HepG2 (cell line): ENCODE data around the gene GGA3. TPM values are rescaled to one million over a fixed set of nuclear protein-coding genes. Genes with fewer than 3 reads are reported as not detected.
A peak's percentile ranks its signal among the peaks of the same experiment; 100 is the strongest.

Source experiments
- CEBPB ChIP-seq: IDR thresholded peaks from 2 replicates; pipeline ENCODE4 v1.6.1; 2011; ENCODE audit warnings: low read depth, low read length, improper control_type of control experiment, borderline replicate concordance
- HNF4G ChIP-seq, 2 experiments: sonication (generic) in 1 of 2; formaldehyde crosslinking in 1 of 2; IDR thresholded peaks; 2 replicates each; pipeline versions ENCODE4 v1.4.0 to v1.6.1; 2011 to 2020; ENCODE audit warnings: borderline replicate concordance in 2 of 2, low read depth in 2 of 2, mild to moderate bottlenecking in 2 of 2, low read length in 1 of 2, missing genetic modification reagents in 1 of 2, moderate library complexity in 1 of 2
- HOXA3 ChIP-seq: sonication (generic); formaldehyde crosslinking; IDR thresholded peaks from 2 replicates; pipeline ENCODE4 v1.5.0; 2020; ENCODE audit warnings: missing genetic modification reagents
- PAF1 ChIP-seq: IDR thresholded peaks from 2 replicates; pipeline ENCODE4 v1.6.1; 2016; ENCODE audit warnings: missing genetic modification reagents, missing compliant biosample characterization
- PCBP1 ChIP-seq: fragments of 200-400 bp; formaldehyde crosslinking; IDR thresholded peaks from 2 replicates; pipeline ENCODE4 v1.6.1; 2017; ENCODE audit warnings: mild to moderate bottlenecking, low read depth, low read length, borderline replicate concordance
- PLSCR1 ChIP-seq: sonication (generic); formaldehyde crosslinking; IDR thresholded peaks from 2 replicates; pipeline ENCODE4 v1.5.0; 2020; ENCODE audit warnings: missing genetic modification reagents, mild to moderate bottlenecking, borderline replicate concordance
- PPARG ChIP-seq: conservative IDR thresholded peaks from 2 replicates; pipeline ENCODE4 v1.6.1; 2016; ENCODE audit warnings: missing biosample characterization, missing genetic modification reagents
- TBX3 ChIP-seq: fragments of 450-650 bp; IDR thresholded peaks from 2 replicates; pipeline ENCODE4 v1.6.1; 2017; ENCODE audit warnings: antibody characterized with exemption, mild to moderate bottlenecking, inconsistent platforms, borderline replicate concordance
- ZC3H4 ChIP-seq: sonication (generic); formaldehyde crosslinking; IDR thresholded peaks from 2 replicates; pipeline ENCODE4 v1.4.0; 2020; ENCODE audit warnings: missing genetic modification reagents, borderline replicate concordance
- ZNF20 ChIP-seq: sonication (generic); formaldehyde crosslinking; IDR thresholded peaks from 2 replicates; pipeline ENCODE4 v1.4.0; 2020; ENCODE audit warnings: mild to moderate bottlenecking, moderate library complexity, missing genetic modification reagents
- ZNF235 ChIP-seq: sonication (generic); formaldehyde crosslinking; IDR thresholded peaks from 2 replicates; pipeline ENCODE4 v1.8.1; 2023; ENCODE audit warnings: mild to moderate bottlenecking, missing genetic modification reagents, borderline replicate concordance
- ZNF350 ChIP-seq: sonication (generic); formaldehyde crosslinking; IDR thresholded peaks from 2 replicates; pipeline ENCODE4 v1.4.0; 2020; ENCODE audit warnings: mild to moderate bottlenecking, low read depth, missing genetic modification reagents, borderline replicate concordance
- ZNF546 ChIP-seq: sonication (generic); formaldehyde crosslinking; conservative IDR thresholded peaks from 2 replicates; pipeline ENCODE4 v1.8.1; 2023; ENCODE audit warnings: mild to moderate bottlenecking, missing genetic modification reagents
- ZNF615 ChIP-seq: sonication (generic); formaldehyde crosslinking; IDR thresholded peaks from 2 replicates; pipeline ENCODE4 v1.5.0; 2020; ENCODE audit warnings: mild to moderate bottlenecking, missing genetic modification reagents, borderline replicate concordance
- ZNF720 ChIP-seq: sonication (generic); formaldehyde crosslinking; IDR thresholded peaks from 2 replicates; pipeline ENCODE4 v1.4.0; 2020; ENCODE audit warnings: missing genetic modification reagents
- polyA plus RNA-seq, 8 experiments: library from polyadenylated mRNA; depleted of rRNA in 3 of 8; stranded (reverse) in 7 of 8; unstranded in 1 of 8; fragments of >200 nt; fragmentation: Illumina TruSeq in 4 of 8; extraction: Trizol in 4 of 8; gene quantifications; 2 replicates each; pipeline versions ENCODE4 v1.2.1 to v1.2.3, GENCODE V29; 2011 to 2016; ENCODE audit warnings: low read depth in 4 of 8, missing spikeins in 1 of 8, mixed read lengths in 1 of 8; ENCODE audit not compliant: insufficient read depth in 1 of 8
- total RNA-seq, 5 experiments: library from RNA; depleted of rRNA; stranded (reverse); fragments of >200 nt; fragmentation: Illumina TruSeq; extraction: Trizol; gene quantifications; 2 replicates each; pipeline ENCODE4 v1.2.3, GENCODE V29; 2016; ENCODE audit warnings: low read depth in 1 of 5
- TF ChIP-seq, protein P1 (sequence below): sonication (generic); formaldehyde crosslinking; IDR thresholded peaks from 2 replicates; pipeline ENCODE4 v1.4.0; 2020; ENCODE audit warnings: missing genetic modification reagents, mild to moderate bottlenecking, borderline replicate concordance
- TF ChIP-seq, protein P2 (sequence below), 2 experiments: fragments of 450-650 bp in 1 of 2; sonication (generic) in 1 of 2; formaldehyde crosslinking in 1 of 2; IDR thresholded peaks; 2 replicates each; pipeline versions ENCODE4 v1.6.1 to v1.8.0; 2016 to 2022; ENCODE audit warnings: antibody characterized with exemption in 1 of 2, mild to moderate bottlenecking in 1 of 2, missing genetic modification reagents in 1 of 2

Gene GGA3
- total and polyA plus RNA-seq, 2 of the 13 experiments (the other 11 are each of a cell fraction or from before 2014, with no cell fraction given): 28.4 to 43.7 TPM

- TF ChIP-seq PCBP1 (no peak), ZNF720 (no peak), HOXA3 (CRISPR knock-in tag) (peak; percentile 48; the same call in 1 of the 2 replicates), ZNF615 (CRISPR knock-in tag) (no peak), PPARG (CRISPR knock-in tag) (no peak), ZNF350 (CRISPR knock-in tag) (no peak), ZNF20 (CRISPR knock-in tag) (no peak), ZNF235 (CRISPR knock-in tag) (no peak), CEBPB (peak; percentile 15; the same call in 1 of the 2 replicates), PLSCR1 (CRISPR knock-in tag) (no peak), TBX3 (peak; percentile 62; the same call in 1 of the 2 replicates), PAF1 (CRISPR knock-in tag) (no peak), HNF4G (IDR thresholded peaks at IDR 0.05; ENCODE audit: borderline replicate concordance, low read depth, low read length) (peak; percentile 87), HNF4G (CRISPR knock-in tag; IDR thresholded peaks at IDR 0.05; ENCODE audit: borderline replicate concordance, low read depth) (no peak), ZC3H4 (CRISPR knock-in tag) (no peak), ZNF546 (CRISPR knock-in tag) (no peak)
- TF ChIP-seq, protein P1, sequence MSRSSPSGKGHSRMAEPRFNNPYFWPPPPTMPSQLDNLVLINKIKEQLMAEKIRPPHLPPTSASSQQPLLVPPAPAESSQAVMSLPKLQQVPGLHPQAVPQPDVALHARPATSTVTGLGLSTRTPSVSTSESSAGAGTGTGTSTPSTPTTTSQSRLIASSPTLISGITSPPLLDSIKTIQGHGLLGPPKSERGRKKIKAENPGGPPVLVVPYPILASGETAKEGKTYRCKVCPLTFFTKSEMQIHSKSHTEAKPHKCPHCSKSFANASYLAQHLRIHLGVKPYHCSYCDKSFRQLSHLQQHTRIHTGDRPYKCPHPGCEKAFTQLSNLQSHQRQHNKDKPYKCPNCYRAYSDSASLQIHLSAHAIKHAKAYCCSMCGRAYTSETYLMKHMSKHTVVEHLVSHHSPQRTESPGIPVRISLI (CRISPR knock-in tag): peak; percentile 67; the same call in 1 of the 2 replicates
- TF ChIP-seq, protein P2, sequence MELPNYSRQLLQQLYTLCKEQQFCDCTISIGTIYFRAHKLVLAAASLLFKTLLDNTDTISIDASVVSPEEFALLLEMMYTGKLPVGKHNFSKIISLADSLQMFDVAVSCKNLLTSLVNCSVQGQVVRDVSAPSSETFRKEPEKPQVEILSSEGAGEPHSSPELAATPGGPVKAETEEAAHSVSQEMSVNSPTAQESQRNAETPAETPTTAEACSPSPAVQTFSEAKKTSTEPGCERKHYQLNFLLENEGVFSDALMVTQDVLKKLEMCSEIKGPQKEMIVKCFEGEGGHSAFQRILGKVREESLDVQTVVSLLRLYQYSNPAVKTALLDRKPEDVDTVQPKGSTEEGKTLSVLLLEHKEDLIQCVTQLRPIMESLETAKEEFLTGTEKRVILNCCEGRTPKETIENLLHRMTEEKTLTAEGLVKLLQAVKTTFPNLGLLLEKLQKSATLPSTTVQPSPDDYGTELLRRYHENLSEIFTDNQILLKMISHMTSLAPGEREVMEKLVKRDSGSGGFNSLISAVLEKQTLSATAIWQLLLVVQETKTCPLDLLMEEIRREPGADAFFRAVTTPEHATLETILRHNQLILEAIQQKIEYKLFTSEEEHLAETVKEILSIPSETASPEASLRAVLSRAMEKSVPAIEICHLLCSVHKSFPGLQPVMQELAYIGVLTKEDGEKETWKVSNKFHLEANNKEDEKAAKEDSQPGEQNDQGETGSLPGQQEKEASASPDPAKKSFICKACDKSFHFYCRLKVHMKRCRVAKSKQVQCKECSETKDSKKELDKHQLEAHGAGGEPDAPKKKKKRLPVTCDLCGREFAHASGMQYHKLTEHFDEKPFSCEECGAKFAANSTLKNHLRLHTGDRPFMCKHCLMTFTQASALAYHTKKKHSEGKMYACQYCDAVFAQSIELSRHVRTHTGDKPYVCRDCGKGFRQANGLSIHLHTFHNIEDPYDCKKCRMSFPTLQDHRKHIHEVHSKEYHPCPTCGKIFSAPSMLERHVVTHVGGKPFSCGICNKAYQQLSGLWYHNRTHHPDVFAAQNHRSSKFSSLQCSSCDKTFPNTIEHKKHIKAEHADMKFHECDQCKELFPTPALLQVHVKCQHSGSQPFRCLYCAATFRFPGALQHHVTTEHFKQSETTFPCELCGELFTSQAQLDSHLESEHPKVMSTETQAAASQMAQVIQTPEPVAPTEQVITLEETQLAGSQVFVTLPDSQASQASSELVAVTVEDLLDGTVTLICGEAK (IDR thresholded peaks at IDR 0.05): no peak
- TF ChIP-seq, protein P2 (CRISPR knock-in tag; IDR thresholded peaks at IDR 0.05): no peak
Measured at GRCh38 chr17:75199886-75200618, 61.4 kb downstream of the GGA3 start (continued).
